Fibroblast of lung (primary cell): Measurements from ENCODE around the gene KDM5B. TPM values are rescaled to one million over a fixed set of nuclear protein-coding genes. Genes with fewer than 3 reads are reported as not detected.

ENCODE experiments used
- DNase-seq, 2 donors: peaks; one replicate each; pipeline versions ENCODE4 v3.0.0 to v3.0.0-alpha.2; 2010; ENCODE audit warnings: low read depth in 2 of 2
- H2AFZ ChIP-seq: 2 replicates; pipeline ENCODE4 v1.5.1; 2012; ENCODE audit warnings: low read length, control low read depth, inconsistent platforms
- H3K27ac ChIP-seq: 2 replicates; pipeline ENCODE4 v1.5.1; 2011; ENCODE audit warnings: low read length, control low read depth; ENCODE audit not compliant: insufficient read depth
- H3K27me3 ChIP-seq: 2 replicates; pipeline ENCODE4 v1.5.1; 2011; ENCODE audit warnings: mild to moderate bottlenecking, low read length; ENCODE audit not compliant: control insufficient read depth, insufficient read depth
- H3K36me3 ChIP-seq: 2 replicates; pipeline ENCODE4 v1.5.1; 2011; ENCODE audit warnings: low read length; ENCODE audit not compliant: control insufficient read depth, insufficient read depth
- H3K4me1 ChIP-seq: 2 replicates; pipeline ENCODE4 v1.5.1; 2011; ENCODE audit warnings: low read length; ENCODE audit not compliant: control insufficient read depth, insufficient read depth; ENCODE audit errors: extremely low read depth
- H3K4me2 ChIP-seq: 2 replicates; pipeline ENCODE4 v1.5.1; 2011; ENCODE audit warnings: low read length, control low read depth; ENCODE audit not compliant: insufficient read depth; ENCODE audit errors: extremely low read depth
- H3K4me3 ChIP-seq, 4 experiments: fragments of 200-600 bp in 1 of 4; sonication (generic) in 1 of 4; replicated peaks in 1 of 4; 2 replicates each; pipeline ENCODE4 v1.5.1; 2011 to 2016; ENCODE audit warnings: low read length in 4 of 4, low read depth in 3 of 4, mild to moderate bottlenecking in 3 of 4, control low read depth in 2 of 4, inconsistent platforms in 1 of 4, mixed read lengths in 1 of 4; ENCODE audit not compliant: insufficient read depth in 1 of 4; ENCODE audit errors: control extremely low read depth in 1 of 4
- H3K79me2 ChIP-seq: 2 replicates; pipeline ENCODE4 v1.5.1; 2012; ENCODE audit warnings: mild to moderate bottlenecking, low read length, inconsistent platforms; ENCODE audit not compliant: control insufficient read depth, insufficient read depth
- H3K9ac ChIP-seq: 2 replicates; pipeline ENCODE4 v1.5.1; 2011; ENCODE audit warnings: mild to moderate bottlenecking, low read length, control low read depth; ENCODE audit not compliant: insufficient read depth
- H3K9me3 ChIP-seq: 2 replicates; pipeline ENCODE4 v1.5.1; 2012; ENCODE audit warnings: low read depth, low read length; ENCODE audit not compliant: control insufficient read depth, insufficient read depth
- H4K20me1 ChIP-seq: 2 replicates; pipeline ENCODE4 v1.5.1; 2011; ENCODE audit warnings: low read length; ENCODE audit not compliant: control insufficient read depth, insufficient read depth; ENCODE audit errors: extremely low read depth
- EZH2 ChIP-seq: IDR thresholded peaks from 2 replicates; pipeline ENCODE4 v1.5.1; 2012; ENCODE audit warnings: low read length, control low read depth, mild to moderate bottlenecking; ENCODE audit errors: missing control alignments
- polyA plus RNA-seq, 2 donors: library from polyadenylated mRNA; depleted of rRNA in 1 of 2; stranded (reverse) in 1 of 2; unstranded in 1 of 2; fragments of >200 nt; gene quantifications; 2 replicates each; pipeline ENCODE4 v1.2.1, GENCODE V29; 2011 to 2012; ENCODE audit warnings: missing spikeins in 1 of 2
- total RNA-seq: library from RNA; depleted of rRNA; stranded (reverse); fragments of >200 nt; gene quantifications from 2 replicates; pipeline ENCODE4 v1.2.1, GENCODE V29; 2014
- TF ChIP-seq, protein P1 (sequence below), 2 donors: IDR thresholded peaks in 1 of 2; conservative IDR thresholded peaks in 1 of 2; 1 replicate in 1 of 2; 2 replicates in 1 of 2; pipeline ENCODE4 v1.5.1; 2011 to 2012; ENCODE audit warnings: low read length in 2 of 2, control low read depth in 1 of 2, inconsistent platforms in 1 of 2, low read depth in 1 of 2, mild to moderate bottlenecking in 1 of 2

KDM5B gene
- total and polyA plus RNA-seq, 2 donors (not counting 1 experiment from before 2014, with no cell fraction given): 52.0 to 82.2 TPM

GRCh38 chr1:202810615-202811295 lies 2.5 kb upstream of the KDM5B start, which contains the start of gene PCAT6:
Gene PCAT6 (plus strand): TSS chr1:202810954.
- H3K9me3 ChIP-seq: no peaks in the 10 kb centered on the region
- DNase-seq: peak; percentile 97
- H3K9ac ChIP-seq: peak within 1 kb of the TSS; percentile 70
- H3K79me2 ChIP-seq: peaks cover 24% of the 10 kb centered on the region
- H3K4me1 ChIP-seq: peaks cover 6% of the 10 kb centered on the region
- H3K4me3 ChIP-seq: peak within 1 kb of the TSS; percentile 68 to 85 (median 78)
- H4K20me1 ChIP-seq: no peaks in the 10 kb centered on the region
- TF ChIP-seq, protein P1, sequence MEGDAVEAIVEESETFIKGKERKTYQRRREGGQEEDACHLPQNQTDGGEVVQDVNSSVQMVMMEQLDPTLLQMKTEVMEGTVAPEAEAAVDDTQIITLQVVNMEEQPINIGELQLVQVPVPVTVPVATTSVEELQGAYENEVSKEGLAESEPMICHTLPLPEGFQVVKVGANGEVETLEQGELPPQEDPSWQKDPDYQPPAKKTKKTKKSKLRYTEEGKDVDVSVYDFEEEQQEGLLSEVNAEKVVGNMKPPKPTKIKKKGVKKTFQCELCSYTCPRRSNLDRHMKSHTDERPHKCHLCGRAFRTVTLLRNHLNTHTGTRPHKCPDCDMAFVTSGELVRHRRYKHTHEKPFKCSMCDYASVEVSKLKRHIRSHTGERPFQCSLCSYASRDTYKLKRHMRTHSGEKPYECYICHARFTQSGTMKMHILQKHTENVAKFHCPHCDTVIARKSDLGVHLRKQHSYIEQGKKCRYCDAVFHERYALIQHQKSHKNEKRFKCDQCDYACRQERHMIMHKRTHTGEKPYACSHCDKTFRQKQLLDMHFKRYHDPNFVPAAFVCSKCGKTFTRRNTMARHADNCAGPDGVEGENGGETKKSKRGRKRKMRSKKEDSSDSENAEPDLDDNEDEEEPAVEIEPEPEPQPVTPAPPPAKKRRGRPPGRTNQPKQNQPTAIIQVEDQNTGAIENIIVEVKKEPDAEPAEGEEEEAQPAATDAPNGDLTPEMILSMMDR (conservative IDR thresholded peaks at IDR 0.05 in 1 of 2, IDR thresholded peaks at IDR 0.05 in 1 of 2; ENCODE audit: low read depth in 1 of 2, low read length in 2 of 2): no peak
- no peak for TF ChIP-seq EZH2
- peak within 1 kb of the TSS; percentile 70 for H3K27ac ChIP-seq
- H2AFZ ChIP-seq: peak within 1 kb of the TSS; percentile 93
- H3K36me3 ChIP-seq: no peaks in the 10 kb centered on the region
- H3K4me2 ChIP-seq: peak within 1 kb of the TSS; percentile 99
- H3K27me3 ChIP-seq: peaks cover 2% of the 10 kb centered on the region

- peak overlapping the region; percentile 89 for H3K4me2 ChIP-seq
- H3K4me1 ChIP-seq: peaks cover 7% of the 10 kb centered on the region
- peaks cover 29% of the 10 kb centered on the region for H3K79me2 ChIP-seq
- peak overlapping the region; percentile 70 for H3K27ac ChIP-seq
- H2AFZ ChIP-seq: peak overlapping the region; percentile 93
- H3K36me3 ChIP-seq: no peaks in the 10 kb centered on the region
- H3K4me3 ChIP-seq: peak overlapping the region; percentile 68 to 85 (median 76)
- DNase-seq: no peak
- H3K9me3 ChIP-seq: no peaks in the 10 kb centered on the region
- peak overlapping the region; percentile 51 for H3K9ac ChIP-seq
- TF ChIP-seq, protein P1 (conservative IDR thresholded peaks at IDR 0.05 in 1 of 2, IDR thresholded peaks at IDR 0.05 in 1 of 2; ENCODE audit: low read depth in 1 of 2, low read length in 2 of 2): no peak
- no peak for TF ChIP-seq EZH2
- H3K27me3 ChIP-seq: peaks cover 2% of the 10 kb centered on the region
- H4K20me1 ChIP-seq: no peaks in the 10 kb centered on the region
These were observed 2.0 kb upstream of the KDM5B start for GRCh38 chr1:202810193-202810614.

DNA sequence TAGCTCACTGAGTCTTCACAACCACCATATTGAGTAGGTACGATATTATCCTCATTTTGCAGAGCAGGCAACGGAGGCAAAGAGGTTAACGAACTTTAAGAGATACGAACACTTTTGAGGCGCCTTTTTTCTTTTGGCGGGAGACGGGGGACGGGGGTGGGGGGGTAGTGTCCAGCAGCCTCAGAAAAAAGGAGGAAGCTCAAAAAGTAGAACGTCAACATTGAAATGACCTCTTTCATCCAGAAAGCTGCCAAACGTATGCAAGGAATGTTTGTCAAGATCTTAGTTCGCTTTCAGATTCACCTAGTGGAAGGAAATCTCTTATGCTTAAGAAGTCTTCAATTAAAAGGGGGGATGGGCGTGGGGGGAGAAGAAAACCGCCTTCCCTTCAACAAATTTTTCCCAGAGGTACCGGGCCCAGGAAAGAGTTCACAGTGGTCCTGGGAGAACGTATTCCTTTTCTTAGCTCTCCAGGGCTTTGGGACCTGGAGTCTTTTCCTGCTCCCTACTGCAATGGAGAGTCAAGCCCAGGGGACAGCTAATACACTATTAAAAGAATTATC lies 1.5 kb upstream of the KDM5B start:
- no peak for TF ChIP-seq EZH2
- TF ChIP-seq, protein P1 (conservative IDR thresholded peaks at IDR 0.05 in 1 of 2, IDR thresholded peaks at IDR 0.05 in 1 of 2; ENCODE audit: low read depth in 1 of 2, low read length in 2 of 2): no peak
- H3K4me2 ChIP-seq: peak overlapping the region; percentile 89
- no peaks in the 10 kb centered on the region for H3K9me3 ChIP-seq
- H2AFZ ChIP-seq: no peak overlapping the region
- peaks cover 7% of the 10 kb centered on the region for H3K4me1 ChIP-seq
- no peaks in the 10 kb centered on the region for H4K20me1 ChIP-seq
- H3K27me3 ChIP-seq: peaks cover 2% of the 10 kb centered on the region
- peak overlapping the region; percentile 70 for H3K27ac ChIP-seq
- DNase-seq: no peak
- H3K9ac ChIP-seq: no peak overlapping the region
- no peaks in the 10 kb centered on the region for H3K36me3 ChIP-seq
- peaks cover 34% of the 10 kb centered on the region for H3K79me2 ChIP-seq
- H3K4me3 ChIP-seq: peak overlapping the region in 2 of 4 experiments; percentile 81 to 85
